ENCODE measurements around the gene GXYLT2.

Gene GXYLT2

GRCh38 chr3:73024836-73025235, 137.0 kb downstream of the GXYLT2 start:
- no peak for DNase-seq

- DNase-seq: no peak
Observed at GRCh38 chr3:73026111-73026759, 138.4 kb downstream of the GXYLT2 start.

All from NCI-H1105 (cell line).